ENCODE results near the gene EDDM3A.
"Not testable (repeated sequence)": the region's sequence is repeated elsewhere in the genome, so short reads cannot be mapped to it uniquely, and the experiment has no call there.

The EDDM3A gene, protein sequence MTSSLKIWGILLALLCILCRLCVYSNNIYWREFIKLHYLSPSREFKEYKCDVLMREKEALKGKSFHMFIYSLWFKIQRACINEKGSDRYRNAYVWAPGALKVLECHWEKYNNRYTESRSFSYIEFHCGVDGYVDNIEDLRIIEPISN

DNA sequence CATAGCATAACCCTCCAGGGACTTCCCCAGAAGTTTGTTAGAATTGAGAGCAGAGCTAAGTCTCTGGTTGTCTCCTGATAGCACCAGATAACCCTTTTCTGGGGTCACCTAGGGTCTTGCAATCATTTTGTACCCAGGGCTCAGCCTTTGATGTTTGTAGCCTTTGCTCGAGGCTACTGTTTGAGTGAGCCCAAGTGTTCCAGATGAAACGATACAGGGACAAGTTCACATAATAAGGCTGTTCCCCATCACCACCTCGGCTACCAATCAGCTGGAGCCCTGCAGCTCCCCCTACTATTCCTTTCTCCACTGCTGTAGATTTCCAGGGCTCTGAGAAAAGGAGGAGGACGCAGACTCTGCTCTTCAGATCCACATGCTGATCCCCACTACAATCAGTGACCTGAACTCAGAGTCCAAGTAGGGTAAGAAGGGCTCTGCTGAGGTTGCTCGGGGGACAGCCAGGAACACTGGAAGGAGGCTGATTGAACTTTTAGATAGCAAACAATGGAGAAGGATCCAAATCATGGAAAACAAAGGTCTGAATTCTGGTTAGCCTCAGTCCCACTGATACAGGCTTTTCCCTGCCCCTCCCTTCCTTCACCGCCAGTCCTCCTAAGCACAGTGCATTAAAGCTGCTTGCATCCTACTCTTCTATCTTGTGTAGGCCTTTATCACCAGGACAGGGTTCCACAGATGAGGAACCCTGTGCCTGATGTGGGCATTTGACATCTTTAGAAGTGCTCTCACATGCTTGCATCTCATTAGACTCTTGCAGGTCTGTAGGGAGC is at the start of gene EDDM3A:
Gene EDDM3A, plus strand, starts transcription at position 317 of the 788 bp plus-strand sequence. CDS start 1,694 bp downstream, outside the sequence.
- DNase-seq (ENCODE audit: low read depth, low spot score) = no peak

DNA sequence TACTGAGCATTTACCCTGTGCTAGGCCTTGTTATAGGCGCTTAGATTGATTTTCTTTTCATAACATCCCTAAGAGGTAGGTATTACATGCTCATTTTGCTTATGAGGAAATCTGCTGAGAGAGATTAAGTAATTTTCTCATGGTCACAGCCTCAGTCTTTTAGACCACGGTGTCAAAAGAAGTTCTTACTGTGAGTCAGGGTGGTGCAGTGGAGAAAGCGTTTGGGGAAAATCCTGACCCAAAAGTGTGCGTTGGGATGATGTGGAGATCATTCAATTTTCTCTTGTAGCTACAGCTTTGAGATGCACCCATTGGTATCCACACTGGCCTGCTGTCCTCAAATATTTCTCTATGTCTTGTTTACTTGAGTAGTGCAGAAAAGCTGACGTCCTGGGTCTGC is 48.9 kb upstream of the EDDM3A start:
- DNase-seq (ENCODE audit: low read depth, low spot score) = no peak

DNA sequence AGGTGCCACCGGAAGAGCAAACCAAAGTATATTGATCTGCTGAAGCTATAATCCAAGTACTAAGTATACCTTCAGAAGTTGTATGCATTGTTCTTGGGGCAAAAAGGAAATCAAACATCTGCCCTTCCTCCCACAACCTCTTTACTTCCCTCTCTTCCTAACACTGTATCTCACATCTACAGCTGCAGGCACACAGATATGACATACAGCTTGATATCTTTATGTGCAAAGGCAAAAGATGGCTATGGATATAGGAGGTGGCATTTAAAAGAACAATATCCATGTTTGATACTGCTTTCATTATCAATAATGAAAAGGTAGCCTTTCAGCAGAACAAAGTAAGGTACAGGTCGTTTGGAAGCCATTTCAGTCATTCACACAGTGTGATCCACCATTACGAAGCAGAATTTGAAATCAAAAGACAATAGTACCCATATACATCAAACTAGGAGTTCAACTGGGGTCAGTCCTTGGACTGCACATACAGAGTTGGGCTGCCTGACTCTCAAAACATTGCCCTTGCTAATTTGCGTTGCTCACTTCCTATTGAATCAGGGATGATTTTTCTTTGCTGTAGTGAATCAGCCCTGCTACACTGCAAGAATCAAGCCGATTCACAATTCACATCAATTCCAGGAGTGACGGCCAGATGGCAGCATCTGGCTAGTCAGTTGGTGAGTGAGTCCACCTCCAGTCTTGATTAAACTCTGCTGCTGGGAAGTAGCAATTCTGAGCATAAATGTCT is 48.2 kb upstream of the EDDM3A start:
- peak; percentile 22 for DNase-seq (ENCODE audit: low read depth, low spot score)

DNA sequence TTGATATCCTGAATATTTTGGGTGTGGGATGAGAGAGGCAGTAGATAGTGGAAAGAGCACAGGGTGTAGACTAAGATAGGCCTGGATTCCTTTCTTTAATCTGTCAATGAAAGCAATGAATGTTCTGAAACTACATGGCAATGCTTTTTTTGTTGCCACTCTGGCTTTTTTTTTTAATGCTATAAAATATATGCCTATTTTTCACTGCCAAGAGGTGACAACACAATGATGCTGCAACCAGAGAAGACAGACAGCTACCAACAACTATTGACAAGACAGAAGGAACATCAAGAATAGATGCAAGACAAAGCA is 47.7 kb upstream of the EDDM3A start:
- no peak for DNase-seq (ENCODE audit: low read depth, low spot score)

DNA sequence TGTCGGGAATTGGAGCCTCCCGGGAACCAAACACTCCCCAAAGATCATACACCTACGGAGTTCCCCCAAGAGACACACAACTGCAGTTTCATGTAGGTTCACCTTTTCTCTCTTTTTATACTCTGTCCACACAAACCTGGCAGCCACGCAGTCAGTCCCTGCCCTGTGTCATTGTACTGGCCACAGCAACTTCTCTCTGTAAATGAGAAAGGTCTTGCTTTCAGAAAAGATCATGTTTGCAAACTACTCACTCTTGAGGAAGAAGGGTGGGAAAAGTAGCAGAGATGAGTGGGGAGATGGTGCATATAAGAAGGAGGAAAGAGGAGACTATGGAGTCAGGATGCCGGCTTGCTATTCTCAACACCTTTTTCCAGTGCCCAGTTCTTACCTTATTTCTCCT is 46.8 kb upstream of the EDDM3A start:
- DNase-seq (ENCODE audit: low read depth, low spot score) = no peak

DNA sequence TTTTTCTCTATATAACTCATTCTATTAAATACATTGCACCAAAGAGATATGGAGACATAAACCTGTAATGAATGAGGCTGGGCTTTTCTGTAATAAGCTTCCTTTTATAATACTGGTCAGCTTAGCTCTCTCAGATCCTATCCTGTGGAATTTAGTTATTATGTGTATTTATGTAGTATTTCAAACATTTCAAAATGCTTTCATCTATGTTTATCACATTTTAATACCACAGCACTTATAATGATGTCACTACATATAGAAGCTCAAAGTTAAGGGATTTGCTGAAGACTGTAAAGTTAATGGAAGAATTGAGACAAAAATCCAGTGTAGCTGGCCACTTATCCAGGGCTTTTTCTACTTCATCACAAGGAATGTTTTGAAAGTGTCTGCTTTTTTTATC is 45.8 kb upstream of the EDDM3A start:
- DNase-seq (ENCODE audit: low read depth, low spot score) = no peak

DNA sequence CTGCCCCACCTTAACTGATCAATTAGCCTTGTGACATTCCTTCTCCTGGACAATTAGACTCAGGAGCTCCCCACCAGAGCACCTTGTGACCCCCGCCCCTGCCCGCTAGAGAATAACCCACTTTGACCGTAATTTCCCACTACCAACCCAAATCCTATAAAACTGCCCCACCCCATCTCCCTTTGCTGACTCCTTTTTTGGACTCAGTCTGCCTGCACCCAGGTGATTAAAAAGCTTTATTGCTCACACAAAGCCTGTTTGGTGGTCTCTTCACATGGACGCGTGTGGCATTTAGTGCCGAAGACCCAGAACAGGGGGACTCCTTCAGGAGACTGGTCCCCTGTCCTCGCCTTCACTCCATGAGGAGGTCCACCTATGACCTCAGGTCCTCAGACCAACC is 44.7 kb upstream of the EDDM3A start:
- DNase-seq (ENCODE audit: low read depth, low spot score) = not testable (repeated sequence)

DNA sequence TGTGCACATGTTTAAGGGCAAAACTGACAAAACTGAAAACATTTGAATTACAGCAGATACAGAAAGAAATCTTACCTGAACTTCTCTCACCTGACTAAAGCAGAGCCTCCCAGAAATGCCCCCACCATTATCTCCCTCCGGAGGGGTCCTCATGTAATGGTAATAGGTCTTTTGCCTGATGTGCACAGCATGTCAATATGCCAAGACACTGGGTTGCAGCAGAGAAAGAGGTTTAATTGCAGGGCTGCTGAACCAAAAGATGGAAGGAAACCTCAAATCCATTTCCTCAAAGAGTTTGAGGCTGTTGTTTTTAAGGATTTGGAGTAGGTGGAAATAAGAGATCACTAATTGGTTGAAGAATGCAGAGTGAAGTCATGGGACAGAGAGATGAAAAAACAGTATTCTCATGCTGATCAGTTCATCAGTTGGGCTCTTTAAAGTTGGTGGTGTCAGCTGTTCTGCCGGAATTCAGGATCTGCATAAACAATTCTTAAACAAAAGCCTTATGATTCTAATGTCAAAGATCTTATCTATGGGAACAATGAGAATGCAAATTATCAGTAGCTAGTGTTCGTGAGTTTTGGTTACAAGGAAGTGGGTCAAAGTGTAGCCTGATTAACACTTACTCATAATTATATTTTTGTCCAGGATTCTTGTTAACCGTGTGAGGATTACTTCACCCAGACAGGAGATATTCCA is 38.9 kb upstream of the EDDM3A start:
- no peak for DNase-seq (ENCODE audit: low read depth, low spot score)

DNA sequence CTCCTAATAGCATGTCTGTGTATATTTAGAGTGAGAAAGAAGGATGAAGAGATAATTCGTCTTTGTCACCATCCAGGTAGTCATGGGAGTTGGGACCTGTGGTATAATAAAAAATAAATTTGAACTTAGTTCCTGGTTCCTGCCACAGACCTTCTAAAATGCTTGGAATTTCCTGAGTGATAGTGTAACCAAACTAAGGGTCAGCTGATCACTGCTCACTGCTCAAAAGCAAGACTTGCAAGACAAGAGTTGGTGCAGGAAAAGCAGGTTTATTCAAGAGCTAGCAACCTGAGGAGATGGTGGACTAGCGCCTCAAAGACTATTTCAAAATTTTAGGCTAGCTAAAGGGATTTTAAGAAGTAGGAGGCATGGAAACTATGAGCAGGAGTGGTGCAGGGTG is 38.1 kb upstream of the EDDM3A start:
- no peak for DNase-seq (ENCODE audit: low read depth, low spot score)

DNA sequence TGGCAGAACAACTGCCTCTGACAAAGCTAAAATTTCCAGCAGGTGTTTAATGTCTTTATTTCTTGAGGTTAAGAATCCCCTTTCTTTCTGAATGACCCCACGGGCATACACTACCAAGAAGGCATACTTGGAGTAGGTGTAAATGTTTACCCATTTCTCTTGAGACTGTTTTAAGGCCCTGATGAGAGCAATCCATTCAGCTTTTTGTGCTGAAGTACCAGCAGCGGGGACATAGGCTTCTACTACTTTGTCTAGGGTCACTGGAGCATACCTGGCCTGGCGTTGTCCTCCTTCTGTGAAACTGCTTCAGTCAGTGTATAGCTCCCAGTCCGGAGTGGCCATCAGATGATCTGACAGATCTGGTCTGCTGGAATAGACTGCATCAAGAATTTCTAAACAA is 34.4 kb upstream of the EDDM3A start:
- DNase-seq (ENCODE audit: low read depth, low spot score) = no peak

DNA sequence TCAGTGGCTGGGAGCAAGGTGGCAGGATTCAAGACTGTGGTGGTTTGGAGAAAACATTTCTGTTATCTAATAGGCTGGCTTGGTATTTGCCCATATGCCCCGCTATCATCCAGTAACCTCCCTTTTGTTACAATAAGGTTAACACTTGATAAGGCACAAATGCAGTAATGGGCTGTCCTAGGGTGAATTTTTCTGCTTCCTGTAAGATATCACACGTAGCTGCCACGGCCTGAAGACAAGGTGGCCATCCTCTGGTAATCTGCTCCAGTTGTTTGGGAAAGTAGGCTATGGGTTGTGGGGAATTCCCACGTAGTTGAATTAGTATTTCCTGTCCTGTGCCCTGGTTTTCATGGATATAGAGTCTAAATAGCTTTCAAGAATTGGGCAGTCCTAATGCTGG is 34.0 kb upstream of the EDDM3A start:
- no peak for DNase-seq (ENCODE audit: low read depth, low spot score)

DNA sequence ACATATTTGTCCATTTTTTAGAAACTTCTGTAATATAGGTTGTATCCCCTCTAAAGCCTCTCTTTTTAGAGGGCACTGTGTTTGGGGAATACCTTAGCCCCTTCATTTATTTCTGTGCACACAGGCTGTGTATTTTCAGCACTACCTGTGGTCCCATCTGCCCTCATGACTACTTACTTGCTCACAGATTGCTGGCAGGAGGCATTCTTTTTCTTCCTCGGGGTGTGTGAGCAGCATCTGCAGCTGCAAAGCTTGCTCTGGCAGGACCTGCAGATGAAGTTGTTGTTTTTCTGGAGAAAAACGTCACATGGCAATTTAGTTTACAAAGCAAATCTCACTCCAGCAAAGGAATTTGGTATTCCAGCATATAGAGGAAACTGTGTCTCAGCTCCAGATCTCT is 32.8 kb upstream of the EDDM3A start:
- DNase-seq (ENCODE audit: low read depth, low spot score) = no peak

DNA sequence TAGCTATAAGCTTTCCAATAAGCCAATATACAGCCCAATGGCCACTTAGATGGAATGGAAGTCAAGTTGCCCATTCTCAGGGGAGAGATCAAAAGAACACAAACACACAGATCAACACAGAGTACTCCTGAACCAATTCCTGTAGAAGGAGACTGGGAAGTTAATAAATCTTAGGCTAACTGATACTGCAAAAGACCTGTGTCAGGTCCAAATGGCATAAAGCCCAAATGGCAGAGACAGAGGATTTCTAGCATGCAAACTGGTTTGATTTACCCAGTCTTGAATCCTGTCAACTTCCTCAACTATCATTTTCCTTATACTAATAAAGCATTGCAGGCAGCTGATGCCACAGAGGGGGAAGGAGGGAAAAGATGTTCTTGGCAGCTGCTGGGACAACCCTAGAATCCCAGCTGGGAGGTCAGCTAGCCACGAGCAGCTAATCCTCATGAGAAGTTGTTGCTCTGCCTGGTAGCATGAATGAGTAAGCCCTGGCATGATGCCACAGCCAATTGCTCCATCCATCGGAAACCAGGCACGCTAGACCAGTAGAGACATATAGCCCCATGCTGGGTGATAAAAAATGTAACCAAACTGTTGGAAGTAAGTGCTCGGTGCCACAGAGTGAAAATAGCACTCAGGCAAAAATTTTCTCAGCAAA is 31.0 kb upstream of the EDDM3A start:
- peak; percentile 77 for DNase-seq (ENCODE audit: low read depth, low spot score)

DNA sequence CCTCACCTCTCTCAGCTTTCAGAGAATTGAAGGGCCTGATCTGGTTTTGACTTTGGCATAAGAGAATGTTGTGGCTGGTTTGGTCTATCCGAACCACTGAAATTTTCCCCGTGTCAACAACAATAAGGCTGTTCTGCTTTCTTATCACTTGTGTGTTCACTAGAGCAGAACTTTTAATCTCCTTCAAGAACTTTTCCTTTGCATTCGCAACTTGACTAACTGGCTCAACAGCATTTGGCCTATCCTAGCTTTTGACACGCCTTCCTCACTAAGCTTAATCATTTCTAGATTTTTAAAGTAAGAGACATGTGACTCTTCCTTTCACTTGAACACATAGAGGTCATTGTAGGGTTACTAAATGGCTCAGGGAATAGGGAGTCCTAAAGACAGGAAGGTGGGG is 25.9 kb upstream of the EDDM3A start:
- DNase-seq (ENCODE audit: low read depth, low spot score) = no peak

DNA sequence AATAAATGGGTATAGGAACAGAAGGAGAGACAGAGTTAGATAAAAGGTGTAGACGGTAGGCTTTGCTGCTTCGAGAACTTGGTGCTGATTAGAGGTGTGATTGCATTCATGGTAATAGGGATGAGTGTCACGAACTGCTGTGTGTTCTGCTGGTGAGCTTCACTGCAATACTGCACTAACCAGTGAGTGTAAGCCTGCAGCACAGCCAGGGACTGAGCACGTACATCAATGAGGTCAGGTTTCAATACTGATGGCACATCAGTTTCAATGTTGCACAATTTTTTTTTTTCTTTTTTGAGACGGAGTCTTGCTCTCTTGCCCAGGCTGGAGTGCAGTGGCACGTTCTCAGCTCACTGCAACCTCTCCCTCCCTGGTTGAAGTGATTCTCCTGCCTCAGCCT is 24.9 kb upstream of the EDDM3A start:
- no peak for DNase-seq (ENCODE audit: low read depth, low spot score)

DNA sequence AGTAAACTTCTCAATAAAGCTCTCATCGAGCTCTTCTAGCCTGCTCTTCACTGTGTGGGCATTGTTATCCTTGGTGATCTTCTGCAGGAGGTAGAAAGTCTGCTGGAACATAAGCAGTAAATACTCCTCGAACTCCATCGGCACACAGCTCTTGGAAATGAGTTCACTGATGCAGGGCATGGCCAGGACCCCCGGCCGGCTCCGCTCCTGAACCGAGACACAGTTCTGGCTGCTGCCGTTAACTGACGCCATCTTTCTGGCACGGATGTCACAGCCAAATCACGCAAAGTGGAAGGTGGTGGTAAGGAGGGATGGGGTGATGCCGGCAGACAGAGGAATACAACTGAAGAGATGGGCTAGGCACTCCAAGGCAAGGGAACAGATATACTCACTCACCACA is 23.7 kb upstream of the EDDM3A start:
- no peak for DNase-seq (ENCODE audit: low read depth, low spot score)

DNA sequence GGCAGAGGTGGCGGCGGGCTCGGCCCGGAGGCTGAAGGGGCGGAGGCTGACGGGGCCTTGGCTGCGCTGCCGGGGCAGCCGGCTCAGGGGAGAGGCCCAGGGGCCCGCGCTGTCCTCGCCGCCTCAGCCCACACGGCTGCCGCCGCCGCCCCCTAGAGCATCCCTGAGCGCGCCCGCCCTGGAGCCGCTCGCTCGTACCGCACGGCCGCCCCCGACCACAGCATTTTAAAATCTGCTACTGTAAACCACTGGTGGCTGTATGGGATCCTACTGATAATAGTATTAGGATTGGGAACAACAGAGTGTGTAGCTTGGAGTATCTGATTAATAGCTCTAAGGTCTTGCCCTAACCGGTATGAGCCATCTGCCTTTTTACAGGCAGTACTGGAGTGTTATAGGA is 22.2 kb upstream of the EDDM3A start:
- DNase-seq (ENCODE audit: low read depth, low spot score) = no peak

DNA sequence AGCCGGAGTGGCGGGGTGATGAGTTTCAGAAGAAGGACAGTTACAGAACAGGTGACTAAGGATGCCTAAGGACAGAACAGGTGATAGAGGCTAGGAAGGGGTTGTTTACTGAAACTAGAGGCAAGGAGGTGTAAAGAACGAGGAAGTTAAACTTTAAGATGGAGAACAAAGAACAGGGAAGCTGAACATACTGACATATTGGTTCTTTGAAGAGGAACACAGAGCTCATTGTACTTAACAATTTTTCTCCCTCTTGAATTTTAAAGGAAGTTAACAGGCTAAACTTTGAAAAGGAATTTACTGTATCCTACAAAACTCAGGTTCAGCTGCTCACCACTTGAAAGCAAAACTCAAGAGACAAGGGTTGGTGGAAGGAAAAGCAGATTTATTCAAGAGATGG is 19.6 kb upstream of the EDDM3A start:
- not testable (repeated sequence) for DNase-seq (ENCODE audit: low read depth, low spot score)

DNA sequence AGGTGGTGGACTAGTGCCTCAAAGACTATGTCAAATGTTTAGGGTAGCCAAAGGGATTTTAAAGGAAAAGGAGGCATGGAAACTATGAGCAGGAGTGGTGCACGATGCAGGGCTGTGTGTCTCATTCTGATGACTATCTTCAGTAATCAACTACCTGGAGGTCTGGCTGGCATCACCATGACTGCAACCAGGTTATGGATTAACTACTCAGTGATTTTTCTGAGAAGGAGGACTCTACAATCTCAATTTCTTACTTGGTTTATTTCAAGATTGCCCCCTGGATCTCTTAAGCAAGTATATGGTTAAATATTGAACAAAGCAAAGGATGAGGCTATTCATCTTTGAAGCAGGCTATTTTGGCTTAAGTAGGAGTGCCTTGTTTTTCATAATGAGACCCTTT is 19.2 kb upstream of the EDDM3A start:
- DNase-seq (ENCODE audit: low read depth, low spot score) = no peak

DNA sequence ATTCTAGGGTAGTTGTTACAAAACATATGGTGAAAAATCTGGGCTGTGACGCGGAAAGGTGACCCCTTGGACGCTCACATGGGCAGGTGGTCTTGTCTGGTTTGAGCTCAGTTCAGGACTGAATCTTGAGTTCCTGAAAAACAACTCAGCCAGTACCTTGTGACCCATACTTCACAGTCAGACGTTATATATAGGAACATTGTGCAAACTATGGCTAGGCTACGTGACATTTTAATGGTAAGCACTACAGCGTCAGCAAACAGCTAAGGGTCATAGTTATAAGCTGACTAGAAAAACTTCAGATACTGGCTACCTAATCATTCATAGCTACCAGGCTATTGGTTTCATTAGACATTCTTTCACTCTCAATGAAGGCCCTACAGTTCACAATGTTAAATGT is 14.8 kb upstream of the EDDM3A start:
- DNase-seq (ENCODE audit: low read depth, low spot score) = no peak

DNA sequence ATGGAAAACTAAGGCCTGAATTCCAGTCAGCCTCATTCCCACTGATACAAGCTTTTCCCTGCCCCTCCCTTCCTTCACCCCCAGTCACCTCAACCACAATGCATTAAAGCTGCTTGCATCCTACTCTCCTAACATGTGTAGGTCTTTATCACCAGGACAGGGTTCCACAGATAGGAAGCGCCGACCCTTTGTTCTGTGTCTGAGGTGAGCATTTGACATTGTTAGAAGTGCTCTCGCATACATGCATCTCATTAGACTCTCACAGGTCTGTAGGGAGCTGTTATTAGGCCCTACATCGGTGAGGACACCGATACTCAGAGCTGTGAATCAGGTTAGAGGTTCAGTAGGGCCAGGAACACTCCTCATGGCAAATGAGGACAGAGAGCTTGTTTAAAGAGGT is 13.2 kb upstream of the EDDM3A start:
- DNase-seq (ENCODE audit: low read depth, low spot score) = no peak
